GM12878 (cell line): Measurements from ENCODE around the gene SPATS1. TPM values are rescaled to one million over a fixed set of nuclear protein-coding genes. Genes with fewer than 3 reads are reported as not detected.

Experiments used
- ATF7 ChIP-seq: fragments of 450-650 bp; IDR thresholded peaks from 2 replicates; pipeline ENCODE4 v1.6.1; 2016; ENCODE audit warnings: low read depth, mild to moderate bottlenecking
- BRCA1 ChIP-seq: IDR thresholded peaks from 2 replicates; pipeline ENCODE4 v1.6.1; 2011; ENCODE audit warnings: low read depth, low read length, improper control_type of control experiment
- CBX3 ChIP-seq: fragments of 200-600 bp; sonication (generic); IDR thresholded peaks from 2 replicates; pipeline ENCODE4 v1.6.1; 2016; ENCODE audit warnings: low read depth, borderline replicate concordance
- EZH2 ChIP-seq: IDR thresholded peaks from 2 replicates; pipeline ENCODE4 v1.6.1; 2012; ENCODE audit warnings: low read depth, mild to moderate bottlenecking, control low read depth, inconsistent platforms, low read length, borderline replicate concordance; ENCODE audit not compliant: control insufficient read depth
- HDAC6 ChIP-seq: fragments of 200-600 bp; sonication (generic); IDR thresholded peaks from one replicate; pipeline ENCODE4 v1.8.0; 2017; ENCODE audit warnings: antibody characterized with exemption; ENCODE audit not compliant: unreplicated experiment
- HSF1 ChIP-seq: fragments of 150-350 bp; IDR thresholded peaks from 2 replicates; pipeline ENCODE4 v1.6.1; 2014; ENCODE audit warnings: mild to moderate bottlenecking, low read depth, low read length
- KLF5 ChIP-seq: fragments of 450-650 bp; IDR thresholded peaks from 2 replicates; pipeline ENCODE4 v1.6.1; 2014; ENCODE audit warnings: mild to moderate bottlenecking; ENCODE audit not compliant: partially characterized antibody
- MAX ChIP-seq: IDR thresholded peaks from 2 replicates; pipeline ENCODE4 v1.6.1; 2012; ENCODE audit warnings: low read depth, low read length, improper control_type of control experiment
- NR2C2 ChIP-seq: IDR thresholded peaks from 2 replicates; pipeline ENCODE4 v1.6.1; 2011; ENCODE audit warnings: borderline replicate concordance, low read depth; ENCODE audit not compliant: control insufficient read depth, insufficient read length
- NRF1 ChIP-seq: conservative IDR thresholded peaks from 2 replicates; pipeline ENCODE4 v1.6.1; 2011; ENCODE audit warnings: mild to moderate bottlenecking, low read depth, low read length, improper control_type of control experiment
- POLR2A ChIP-seq: IDR thresholded peaks from 2 replicates; pipeline ENCODE4 v1.6.1; 2011; ENCODE audit warnings: low read depth, mild to moderate bottlenecking, low read length
- PRDM15 ChIP-seq: fragments of 450-650 bp; formaldehyde crosslinking; IDR thresholded peaks from 2 replicates; pipeline ENCODE4 v1.4.0; 2020; ENCODE audit warnings: mild to moderate bottlenecking, moderate library complexity
- RAD21 ChIP-seq: IDR thresholded peaks from 2 replicates; pipeline ENCODE4 v1.6.1; 2011; ENCODE audit warnings: mild to moderate bottlenecking, low read depth, low read length, moderate library complexity; ENCODE audit not compliant: insufficient read depth
- RELA ChIP-seq: fragments of 450-650 bp; IDR thresholded peaks from 2 replicates; pipeline ENCODE4 v1.8.0; 2014; ENCODE audit warnings: borderline replicate concordance; ENCODE audit not compliant: partially characterized antibody
- SKIL ChIP-seq: fragments of 450-650 bp; IDR thresholded peaks from 2 replicates; pipeline ENCODE4 v1.6.1; 2017; ENCODE audit warnings: mild to moderate bottlenecking, low read depth, inconsistent platforms; ENCODE audit not compliant: poor library complexity, severe bottlenecking
- SMAD5 ChIP-seq: IDR thresholded peaks from 2 replicates; pipeline ENCODE4 v1.6.1; 2016; ENCODE audit warnings: antibody characterized with exemption, low read depth
- SPI1 ChIP-seq: IDR thresholded peaks from 2 replicates; pipeline ENCODE4 v1.6.1; 2011; ENCODE audit warnings: low read depth, mild to moderate bottlenecking, low read length, moderate library complexity, borderline replicate concordance; ENCODE audit not compliant: insufficient read depth
- SRF ChIP-seq, 2 experiments: IDR thresholded peaks; 2 replicates each; pipeline ENCODE4 v1.6.1; 2011; ENCODE audit warnings: low read depth in 2 of 2, low read length in 2 of 2, mild to moderate bottlenecking in 1 of 2, moderate library complexity in 1 of 2
- ZBTB33 ChIP-seq: fragments of 450-650 bp; IDR thresholded peaks from 2 replicates; pipeline ENCODE4 v1.6.1; 2017; ENCODE audit warnings: mild to moderate bottlenecking
- ZSCAN29 ChIP-seq: fragments of 450-650 bp; IDR thresholded peaks from 2 replicates; pipeline ENCODE4 v1.6.1; 2017; ENCODE audit warnings: mild to moderate bottlenecking, moderate library complexity
- polyA plus RNA-seq, 11 experiments: library from polyadenylated mRNA; depleted of rRNA in 4 of 11; unstranded in 6 of 11; stranded (reverse) in 5 of 11; fragments of >200 nt; fragmentation: Nextera tagmentation in 4 of 11; fragmentation: Illumina TruSeq in 1 of 11; extraction: Ambion mirVana in 4 of 11; extraction: Trizol in 1 of 11; gene quantifications; 1 replicate in 1 of 11; 2 replicates in 10 of 11; pipeline versions ENCODE4 v1.2.1 to v1.2.3, GENCODE V29; 2011 to 2016; ENCODE audit warnings: inconsistent platforms in 2 of 11, missing spikeins in 2 of 11, low read depth in 1 of 11
- total RNA-seq, 4 experiments: library from RNA; depleted of rRNA in 3 of 4; stranded (reverse); fragments of >200 nt in 3 of 4; fragmentation: Illumina TruSeq in 1 of 4; extraction: Trizol in 1 of 4; gene quantifications; 2 replicates each; pipeline versions ENCODE4 v1.2.1 to v1.2.3, GENCODE V29; 2013 to 2021

SPATS1 gene
- total and polyA plus RNA-seq, 10 of the 15 experiments (the other 5 are each of a cell fraction or from before 2014, with no cell fraction given) = 0.12 TPM; not detected in 9

GRCh38 chr6:44387346-44388134 lies 45.1 kb downstream of the SPATS1 start, which contains the start of gene CDC5L (continued):
- TF ChIP-seq HSF1 = 0 out of 2 replicates have a peak, but pooled peaks have one; percentile 6
- peak; percentile 96 for TF ChIP-seq POLR2A
- TF ChIP-seq EZH2 = no peak
- TF ChIP-seq ZSCAN29 = no peak
- TF ChIP-seq SMAD5 = peak; percentile 97
- no peak for TF ChIP-seq CBX3
- no peak for TF ChIP-seq NR2C2
- no peak for TF ChIP-seq MAX
- TF ChIP-seq ZBTB33 = 0 out of 2 replicates have a peak, but pooled peaks have one; percentile 9
- TF ChIP-seq NRF1 = peak; percentile 85
- TF ChIP-seq KLF5 = peak; percentile 51
- TF ChIP-seq SPI1 = peak; percentile 56; the same call in 1 of the 2 replicates
- no peak for TF ChIP-seq RELA
- no peak for TF ChIP-seq SRF (IDR thresholded peaks at IDR 0.05; ENCODE audit: low read depth in 2 of 2, low read length in 2 of 2)
- no peak for TF ChIP-seq PRDM15 (CRISPR knock-in tag)
- TF ChIP-seq BRCA1 = peak; percentile 98
- peak; percentile 99 for TF ChIP-seq ATF7
- no peak for TF ChIP-seq RAD21
- TF ChIP-seq HDAC6 = no peak
- TF ChIP-seq SKIL = peak; percentile 50
